GM12891 (cell line): ENCODE data around the gene HENMT1.

Experiments used
- PAX5 ChIP-seq: IDR thresholded peaks from 2 replicates; pipeline ENCODE4 v1.6.1; 2011; ENCODE audit warnings: low read length, moderate library complexity, mild to moderate bottlenecking; ENCODE audit not compliant: insufficient read depth, severe bottlenecking
- POLR2A ChIP-seq: IDR thresholded peaks from 2 replicates; pipeline ENCODE4 v1.6.1; 2011; ENCODE audit warnings: low read depth, low read length, control low read depth
- POLR2AphosphoS5 ChIP-seq: IDR thresholded peaks from 2 replicates; pipeline ENCODE4 v1.6.1; 2011; ENCODE audit warnings: low read depth, low read length, control low read depth
- POU2F2 ChIP-seq: IDR thresholded peaks from 2 replicates; pipeline ENCODE4 v1.6.1; 2011; ENCODE audit warnings: low read depth, mild to moderate bottlenecking, control low read depth, low read length, moderate library complexity
- TAF1 ChIP-seq: IDR thresholded peaks from 2 replicates; pipeline ENCODE4 v1.6.1; 2011; ENCODE audit warnings: low read depth, low read length, control low read depth

- TF ChIP-seq TAF1 (no peak), POLR2A (no peak), PAX5 (no peak), POLR2AphosphoS5 (no peak), POU2F2 (no peak)
Measured at GRCh38 chr1:108646648-108647269, 14.1 kb downstream of the HENMT1 start.
